ENCODE measurements around the gene CYP1B1. TPM values are rescaled to one million over a fixed set of nuclear protein-coding genes. Genes with fewer than 3 reads are reported as not detected.

The CYP1B1 gene
- total and polyA plus RNA-seq, 7 experiments from 2014 or later, result 0.05 to 24.9 (median 6.6) TPM; not detected in 1

DNA sequence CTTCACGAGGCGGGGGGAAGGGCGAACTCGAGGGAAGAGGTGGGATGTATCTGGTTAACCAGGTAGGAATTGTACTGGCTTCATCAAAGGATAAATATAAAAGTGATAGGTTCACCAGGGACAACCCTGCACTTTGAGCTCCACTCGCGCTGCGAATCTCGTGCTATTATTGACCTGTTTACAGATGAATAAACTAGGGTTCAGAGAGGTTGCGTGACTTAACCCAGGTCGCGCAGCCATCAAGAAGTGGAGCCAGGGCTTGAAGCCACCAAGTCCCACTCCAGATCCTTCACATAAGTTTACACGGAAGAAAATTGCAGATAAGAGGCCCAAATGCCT is 1.4 kb upstream of the CYP1B1 start:
- Mint-ChIP-seq H3K27me3 (peaks cover 39 to 69% (median 50%) of the 10 kb centered on the region in 5 donors), H3K9me3 (peaks cover 0 to 2% (median 0%) of the 10 kb centered on the region in 11 donors), H3K4me3 (peak overlapping the region in 6 of 10 donors; percentile 5 to 85 (median 36)), H3K36me3 (peaks cover 0 to 5% (median 0%) of the 10 kb centered on the region in 5 donors), H3K27ac (peak overlapping the region in 1 of 9 donors; percentile 70), H3K4me1 (peaks cover 7 to 43% (median 19%) of the 10 kb centered on the region in 7 donors)
- no peaks in the 10 kb centered on the region for H3K9me3 ChIP-seq (ENCODE audit: control insufficient read depth in 2 of 3, low read length in 3 of 3)
- no peaks in the 10 kb centered on the region for H3K4me1 ChIP-seq (ENCODE audit: control insufficient read depth in 2 of 2, insufficient read depth in 2 of 2, low read length in 2 of 2)
- no peak for DNase-seq
- ChIA-PET POLR2A (no interaction called here), CTCF (no interaction called here)
- ATAC-seq, result no peak
- intact Hi-C loops (cut with micrococcal nuclease), result loop anchor here in 1 of 2 donors (5.0 kb wide), 1 partner anchor 300 kb away; the partner anchor contains the start of gene ATL2
- peaks cover 4 to 5% of the 10 kb centered on the region in 2 donors for H3K27me3 ChIP-seq (ENCODE audit: control insufficient read depth in 2 of 2, insufficient read depth in 2 of 2, low read length in 2 of 2)
- H3K27ac ChIP-seq (ENCODE audit: low read depth, low read length), result no peak overlapping the region
- H3K36me3 ChIP-seq (ENCODE audit: control insufficient read depth in 2 of 3, insufficient read depth in 3 of 3, low read length in 3 of 3), result no peaks in the 10 kb centered on the region
- H3K4me3 ChIP-seq (ENCODE audit: low read length), result no peak overlapping the region

DNA sequence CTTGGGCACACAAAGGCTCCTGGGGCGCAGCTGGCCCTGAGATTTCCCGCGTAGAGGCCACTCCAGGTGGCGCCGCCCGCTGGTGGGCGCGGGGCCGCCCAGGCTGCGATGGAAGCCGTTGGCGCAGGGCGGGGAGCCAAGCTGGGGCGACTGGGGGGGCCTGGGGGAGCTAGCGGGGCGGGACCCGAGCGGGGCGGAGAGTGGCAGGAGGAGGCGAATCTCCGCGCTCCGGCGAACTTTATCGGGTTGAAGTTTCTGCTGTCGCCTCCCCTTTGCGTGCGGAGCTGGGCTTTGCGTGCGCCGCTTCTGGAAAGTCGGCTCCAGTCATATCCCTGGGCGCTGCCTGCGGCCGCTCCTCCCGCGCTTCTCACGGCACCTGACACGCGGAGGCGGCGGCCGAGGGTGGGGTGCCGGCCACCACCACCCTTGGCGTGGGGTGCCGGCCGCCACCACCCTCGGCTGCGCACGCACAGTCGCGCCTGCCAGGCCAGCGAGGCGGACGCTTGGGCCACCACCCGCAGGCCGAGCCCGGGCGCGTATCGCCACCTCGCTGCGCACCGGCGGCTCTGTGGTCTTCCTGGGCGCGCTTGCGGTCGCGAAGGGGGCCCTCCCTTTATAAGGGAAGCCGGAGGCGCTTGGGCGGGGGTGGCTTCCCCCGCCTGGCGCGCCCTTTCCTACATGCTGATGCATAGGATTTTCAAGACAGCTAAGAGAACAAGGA is 919 bp upstream of the CYP1B1 start:
- peak overlapping the region in 1 of 9 donors; percentile 83 for H3K27ac Mint-ChIP-seq
- intact Hi-C loops (cut with micrococcal nuclease), result loop anchor here in 1 of 2 donors (1.0 to 5.0 kb wide), 3 partner anchors 38 to 300 kb away; partner anchors contain the start of gene ATL2
- H3K9me3 Mint-ChIP-seq, result peaks cover 0 to 2% (median 0%) of the 10 kb centered on the region in 11 donors
- peaks cover 4 to 5% of the 10 kb centered on the region in 2 donors for H3K27me3 ChIP-seq (ENCODE audit: control insufficient read depth in 2 of 2, insufficient read depth in 2 of 2, low read length in 2 of 2)
- H3K27ac ChIP-seq (ENCODE audit: low read depth, low read length), result no peak overlapping the region
- H3K4me1 Mint-ChIP-seq, result peaks cover 7 to 43% (median 19%) of the 10 kb centered on the region in 7 donors
- peak; percentile 67 for ATAC-seq
- H3K4me3 Mint-ChIP-seq, result peak overlapping the region in 7 of 10 donors; percentile 5 to 85 (median 67)
- H3K4me3 ChIP-seq (ENCODE audit: low read length), result no peak overlapping the region
- ChIA-PET POLR2A (no interaction called here), CTCF (interaction anchor here (0.5 kb wide), 1 partner anchor 482 kb away, joined by 4 read pairs; no protein-coding TSS in a partner anchor)
- H3K27me3 Mint-ChIP-seq, result peaks cover 39 to 72% (median 51%) of the 10 kb centered on the region in 5 donors
- H3K36me3 ChIP-seq (ENCODE audit: control insufficient read depth in 2 of 3, insufficient read depth in 3 of 3, low read length in 3 of 3), result no peaks in the 10 kb centered on the region
- DNase-seq, result peak in 2 of 9 donors; percentile 12 to 78
- no peaks in the 10 kb centered on the region for H3K4me1 ChIP-seq (ENCODE audit: control insufficient read depth in 2 of 2, insufficient read depth in 2 of 2, low read length in 2 of 2)
- no peaks in the 10 kb centered on the region for H3K9me3 ChIP-seq (ENCODE audit: control insufficient read depth in 2 of 3, low read length in 3 of 3)
- H3K36me3 Mint-ChIP-seq, result peaks cover 0 to 5% (median 0%) of the 10 kb centered on the region in 5 donors

DNA sequence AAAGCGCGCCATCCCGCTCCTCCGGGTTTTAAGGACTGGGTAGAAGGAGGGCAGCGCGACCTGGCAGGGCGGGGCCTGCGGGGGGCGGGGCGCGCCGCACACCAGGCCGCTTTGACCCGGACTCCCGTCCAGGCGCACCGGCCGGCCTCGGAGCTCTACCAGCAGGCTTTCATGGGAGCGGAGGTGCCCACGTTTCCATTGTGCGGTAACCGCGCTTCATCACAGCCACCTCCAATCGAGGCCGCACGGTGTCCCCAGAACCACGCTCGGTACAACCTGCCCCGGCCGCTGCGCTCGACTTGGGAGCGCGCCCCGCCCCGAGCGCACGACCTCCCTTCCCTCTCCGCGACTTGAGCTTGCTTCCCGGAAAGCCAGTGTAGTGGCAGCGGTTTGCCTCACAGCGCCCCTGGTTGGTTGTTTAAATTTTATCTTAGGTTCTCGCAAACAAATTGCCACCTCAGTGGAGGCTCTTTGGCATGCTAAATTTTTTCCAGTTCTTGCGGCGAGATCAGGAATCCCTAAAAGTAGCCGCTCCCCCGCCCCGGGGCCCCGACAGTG is 280 bp upstream of the CYP1B1 start:
- CTCF ChIA-PET, result interaction anchor here (0.5 kb wide), 1 partner anchor 483 kb away, joined by 4 read pairs; no protein-coding TSS in a partner anchor
- Mint-ChIP-seq H3K4me1 (peaks cover 7 to 43% (median 19%) of the 10 kb centered on the region in 7 donors), H3K27ac (peak overlapping the region in 1 of 9 donors; percentile 83), H3K9me3 (peaks cover 0 to 2% (median 0%) of the 10 kb centered on the region in 11 donors), H3K4me3 (peak overlapping the region in 9 of 10 donors; percentile 18 to 84 (median 61)), H3K27me3 (peaks cover 43 to 71% (median 53%) of the 10 kb centered on the region in 5 donors), H3K36me3 (peaks cover 0 to 5% (median 0%) of the 10 kb centered on the region in 5 donors)
- Histone ChIP-seq H3K27ac (ENCODE audit: low read depth, low read length) (no peak overlapping the region), H3K4me1 (ENCODE audit: control insufficient read depth in 2 of 2, insufficient read depth in 2 of 2, low read length in 2 of 2) (no peaks in the 10 kb centered on the region), H3K27me3 (ENCODE audit: control insufficient read depth in 2 of 2, insufficient read depth in 2 of 2, low read length in 2 of 2) (peaks cover 4 to 5% of the 10 kb centered on the region in 2 donors), H3K9me3 (ENCODE audit: control insufficient read depth in 2 of 3, low read length in 3 of 3) (no peaks in the 10 kb centered on the region), H3K4me3 (ENCODE audit: low read length) (no peak overlapping the region), H3K36me3 (ENCODE audit: control insufficient read depth in 2 of 3, insufficient read depth in 3 of 3, low read length in 3 of 3) (no peaks in the 10 kb centered on the region)
- peak; percentile 54 for ATAC-seq
- DNase-seq, result peak in 2 of 9 donors; percentile 15 to 57
- POLR2A ChIA-PET, result no interaction called here
- intact Hi-C loops (cut with micrococcal nuclease), result loop anchor here in 1 of 2 donors (1.0 to 5.0 kb wide), 3 partner anchors 39 to 301 kb away; partner anchors contain the start of gene ATL2

DNA sequence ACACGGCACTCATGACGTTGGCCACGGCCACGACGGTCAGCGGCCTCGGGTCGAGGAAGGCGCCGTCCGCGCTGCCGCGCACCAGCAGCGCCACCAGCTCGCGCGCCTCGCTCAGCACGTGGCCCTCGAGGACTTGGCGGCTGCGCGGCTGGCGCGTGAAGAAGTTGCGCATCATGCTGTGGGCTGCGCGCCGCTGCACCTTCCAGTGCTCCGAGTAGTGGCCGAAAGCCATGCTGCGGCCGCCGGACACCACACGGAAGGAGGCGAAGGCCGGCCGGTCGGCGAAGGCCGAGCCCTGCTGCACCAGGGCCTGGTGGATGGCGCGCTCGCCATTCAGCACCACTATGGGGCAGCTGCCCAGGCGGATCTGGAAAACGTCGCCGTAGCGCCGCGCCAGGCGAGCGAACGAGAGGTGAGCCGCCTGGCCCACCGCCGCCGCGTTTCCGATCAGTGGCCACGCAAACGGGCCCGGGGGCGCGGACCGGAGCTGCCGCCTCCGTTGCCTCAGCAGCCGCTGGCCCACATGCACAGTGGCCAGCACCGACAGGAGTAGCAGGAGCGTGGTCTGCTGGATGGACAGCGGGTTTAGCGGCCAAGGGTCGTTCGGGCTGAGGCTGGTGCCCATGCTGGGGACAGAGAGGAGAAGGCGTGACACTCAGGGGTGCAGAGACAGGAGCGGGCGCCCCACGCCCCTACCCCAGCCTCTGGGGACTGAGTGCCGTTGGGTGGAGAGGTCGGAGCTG is 1.0 kb downstream of the CYP1B1 start:
- Mint-ChIP-seq H3K9me3 (peaks cover 0 to 2% (median 0%) of the 10 kb centered on the region in 11 donors), H3K27me3 (peaks cover 47 to 62% (median 51%) of the 10 kb centered on the region in 5 donors), H3K4me1 (peaks cover 7 to 39% (median 19%) of the 10 kb centered on the region in 7 donors), H3K27ac (peak overlapping the region in 1 of 9 donors; percentile 49), H3K4me3 (peak overlapping the region in 4 of 10 donors; percentile 27 to 84 (median 69)), H3K36me3 (peaks cover 0 to 5% (median 0%) of the 10 kb centered on the region in 5 donors)
- ChIA-PET CTCF (no interaction called here), POLR2A (no interaction called here)
- H3K4me1 ChIP-seq (ENCODE audit: control insufficient read depth in 2 of 2, insufficient read depth in 2 of 2, low read length in 2 of 2), result no peaks in the 10 kb centered on the region
- no peaks in the 10 kb centered on the region for H3K9me3 ChIP-seq (ENCODE audit: control insufficient read depth in 2 of 3, low read length in 3 of 3)
- H3K36me3 ChIP-seq (ENCODE audit: control insufficient read depth in 2 of 3, insufficient read depth in 3 of 3, low read length in 3 of 3), result no peaks in the 10 kb centered on the region
- intact Hi-C loops (cut with micrococcal nuclease), result loop anchor here in 1 of 2 donors (5.0 kb wide), 1 partner anchor 302 kb away; the partner anchor contains the start of gene ATL2
- H3K27me3 ChIP-seq (ENCODE audit: control insufficient read depth in 2 of 2, insufficient read depth in 2 of 2, low read length in 2 of 2), result peaks cover 3 to 4% of the 10 kb centered on the region in 2 donors
- DNase-seq, result no peak
- H3K27ac ChIP-seq (ENCODE audit: low read depth, low read length), result no peak overlapping the region
- H3K4me3 ChIP-seq (ENCODE audit: low read length), result no peak overlapping the region
- no peak for ATAC-seq

DNA sequence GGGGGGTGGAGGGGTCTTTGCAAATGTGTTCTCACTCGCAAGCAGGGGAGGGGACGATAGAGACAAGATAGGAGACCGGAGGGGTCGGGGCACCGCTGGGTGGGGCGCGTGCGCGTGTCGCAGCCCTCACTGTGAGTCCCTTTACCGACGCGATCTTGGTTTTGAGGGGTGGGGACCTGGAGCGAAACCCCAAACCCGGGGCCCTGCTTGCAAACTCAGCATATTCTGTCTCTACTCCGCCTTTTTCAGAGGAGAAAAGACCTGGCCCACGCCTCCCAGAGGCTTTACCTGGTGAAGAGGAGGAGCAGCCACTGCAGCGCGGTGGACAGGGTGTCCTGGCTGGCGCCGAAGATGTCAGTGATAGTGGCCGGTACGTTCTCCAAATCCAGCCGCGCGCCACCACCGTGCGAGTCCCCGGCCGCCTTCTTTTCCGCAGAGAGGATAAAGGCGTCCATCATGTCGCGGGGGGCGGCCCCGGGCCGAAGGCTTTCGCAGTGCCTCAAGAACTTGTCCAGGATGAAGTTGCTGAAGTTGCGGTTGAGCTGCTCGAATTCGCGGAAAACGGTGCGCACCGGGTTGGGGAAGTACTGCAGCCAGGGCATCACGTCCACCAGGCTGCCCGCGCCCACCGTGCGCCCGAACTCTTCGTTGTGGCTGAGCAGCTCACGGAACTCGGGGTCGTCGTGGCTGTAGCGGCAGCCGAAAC is 1.7 kb downstream of the CYP1B1 start:
- Mint-ChIP-seq H3K27me3 (peaks cover 41 to 58% (median 48%) of the 10 kb centered on the region in 5 donors), H3K9me3 (peaks cover 0 to 2% (median 0%) of the 10 kb centered on the region in 11 donors), H3K4me1 (peaks cover 7 to 35% (median 19%) of the 10 kb centered on the region in 7 donors), H3K27ac (peak overlapping the region in 1 of 9 donors; percentile 79), H3K4me3 (peak overlapping the region in 9 of 10 donors; percentile 41 to 72 (median 60)), H3K36me3 (peaks cover 0 to 5% (median 0%) of the 10 kb centered on the region in 5 donors)
- peaks cover 3 to 4% of the 10 kb centered on the region in 2 donors for H3K27me3 ChIP-seq (ENCODE audit: control insufficient read depth in 2 of 2, insufficient read depth in 2 of 2, low read length in 2 of 2)
- no peak overlapping the region for H3K4me3 ChIP-seq (ENCODE audit: low read length)
- ChIA-PET POLR2A (no interaction called here), CTCF (no interaction called here)
- DNase-seq (peak in 1 of 9 donors; percentile 30), ATAC-seq (no peak)
- intact Hi-C loops (cut with micrococcal nuclease), result no loop called here
- no peaks in the 10 kb centered on the region for H3K4me1 ChIP-seq (ENCODE audit: control insufficient read depth in 2 of 2, insufficient read depth in 2 of 2, low read length in 2 of 2)
- no peaks in the 10 kb centered on the region for H3K36me3 ChIP-seq (ENCODE audit: control insufficient read depth in 2 of 3, insufficient read depth in 3 of 3, low read length in 3 of 3)
- H3K27ac ChIP-seq (ENCODE audit: low read depth, low read length), result no peak overlapping the region
- H3K9me3 ChIP-seq (ENCODE audit: control insufficient read depth in 2 of 3, low read length in 3 of 3), result no peaks in the 10 kb centered on the region
